SK-N-SH treated with all-trans-retinoic acid at 6 μM for 48 hours (cell line): ENCODE measurements around the gene AVPI1.
"Not testable (repeated sequence)": the region's sequence is repeated elsewhere in the genome, so short reads cannot be mapped to it uniquely, and the experiment has no call there.

Source experiments
- ATAC-seq: fragments of 200-7000 bp; cut with Tn5 transposase; 3 replicates; pipeline ENCODE4 v1.9.1; 2020; ENCODE audit warnings: mild to moderate bottlenecking, moderate library complexity
- ARNTL ChIP-seq: fragments of 450-650 bp; formaldehyde crosslinking; IDR thresholded peaks from 2 replicates; pipeline ENCODE4 v1.5.0; 2020; ENCODE audit warnings: low read depth, mild to moderate bottlenecking, moderate library complexity, borderline replicate concordance
- BACH2 ChIP-seq: fragments of 250-450 bp; sonication (Bioruptor Pico); IDR thresholded peaks from 2 replicates; pipeline ENCODE4 v1.9.0; 2021; ENCODE audit warnings: mild to moderate bottlenecking, borderline replicate concordance
- ESRRG ChIP-seq: fragments of 250-450 bp; sonication (Bioruptor Pico); IDR thresholded peaks from 2 replicates; pipeline ENCODE4 v1.6.1; 2021; ENCODE audit warnings: mild to moderate bottlenecking
- GLIS3 ChIP-seq: fragments of 250-450 bp; sonication (Bioruptor Pico); IDR thresholded peaks from 2 replicates; pipeline ENCODE4 v1.5.0; 2020; ENCODE audit warnings: mild to moderate bottlenecking, moderate library complexity
- ISL1 ChIP-seq: fragments of 250-450 bp; sonication (Bioruptor Pico); IDR thresholded peaks from 2 replicates; pipeline ENCODE4 v2.1.2; 2022; ENCODE audit warnings: mild to moderate bottlenecking, moderate library complexity
- OSR1 ChIP-seq: fragments of 250-450 bp; sonication (Bioruptor Pico); IDR thresholded peaks from 2 replicates; pipeline ENCODE4 v1.8.0; 2022; ENCODE audit warnings: moderate library complexity, mild to moderate bottlenecking, inconsistent platforms
- PATZ1 ChIP-seq: fragments of 250-450 bp; sonication (Bioruptor Pico); IDR thresholded peaks from 2 replicates; pipeline ENCODE4 v1.8.0; 2020; ENCODE audit warnings: mild to moderate bottlenecking, moderate library complexity, borderline replicate concordance
- PPARA ChIP-seq: fragments of 250-450 bp; sonication (Bioruptor Pico); IDR thresholded peaks from 2 replicates; pipeline ENCODE4 v1.5.0; 2020; ENCODE audit warnings: mild to moderate bottlenecking, borderline replicate concordance
- SNAI2 ChIP-seq: fragments of 250-450 bp; sonication (Bioruptor Pico); IDR thresholded peaks from 2 replicates; pipeline ENCODE4 v1.5.0; 2020; ENCODE audit warnings: mild to moderate bottlenecking, moderate library complexity
- TCF4 ChIP-seq: fragments of 250-450 bp; sonication (Bioruptor Pico); IDR thresholded peaks from 2 replicates; pipeline ENCODE4 v1.8.0; 2021; ENCODE audit warnings: mild to moderate bottlenecking, moderate library complexity, borderline replicate concordance
- ZFP30 ChIP-seq: fragments of 450-650 bp; formaldehyde crosslinking; IDR thresholded peaks from 2 replicates; pipeline ENCODE4 v1.5.0; 2022; ENCODE audit warnings: mild to moderate bottlenecking, moderate library complexity
- ZNF565 ChIP-seq: fragments of 450-650 bp; formaldehyde crosslinking; conservative IDR thresholded peaks from 2 replicates; pipeline ENCODE4 v1.5.0; 2020; ENCODE audit warnings: low read depth, mild to moderate bottlenecking, moderate library complexity
- TF ChIP-seq, protein P1 (sequence below): fragments of 250-450 bp; sonication (Bioruptor Pico); IDR thresholded peaks from 2 replicates; pipeline ENCODE4 v1.5.1; 2020; ENCODE audit warnings: low read depth, mild to moderate bottlenecking, moderate library complexity
- TF ChIP-seq, protein P2 (sequence below): fragments of 250-450 bp; sonication (Bioruptor Pico); IDR thresholded peaks from 2 replicates; pipeline ENCODE4 v1.8.0; 2021; ENCODE audit warnings: low read depth, mild to moderate bottlenecking, moderate library complexity, borderline replicate concordance
- TF ChIP-seq, protein P3 (sequence below): fragments of 250-450 bp; sonication (Bioruptor Pico); IDR thresholded peaks from 2 replicates; pipeline ENCODE4 v1.5.0; 2020; ENCODE audit warnings: mild to moderate bottlenecking, moderate library complexity

Gene AVPI1

DNA sequence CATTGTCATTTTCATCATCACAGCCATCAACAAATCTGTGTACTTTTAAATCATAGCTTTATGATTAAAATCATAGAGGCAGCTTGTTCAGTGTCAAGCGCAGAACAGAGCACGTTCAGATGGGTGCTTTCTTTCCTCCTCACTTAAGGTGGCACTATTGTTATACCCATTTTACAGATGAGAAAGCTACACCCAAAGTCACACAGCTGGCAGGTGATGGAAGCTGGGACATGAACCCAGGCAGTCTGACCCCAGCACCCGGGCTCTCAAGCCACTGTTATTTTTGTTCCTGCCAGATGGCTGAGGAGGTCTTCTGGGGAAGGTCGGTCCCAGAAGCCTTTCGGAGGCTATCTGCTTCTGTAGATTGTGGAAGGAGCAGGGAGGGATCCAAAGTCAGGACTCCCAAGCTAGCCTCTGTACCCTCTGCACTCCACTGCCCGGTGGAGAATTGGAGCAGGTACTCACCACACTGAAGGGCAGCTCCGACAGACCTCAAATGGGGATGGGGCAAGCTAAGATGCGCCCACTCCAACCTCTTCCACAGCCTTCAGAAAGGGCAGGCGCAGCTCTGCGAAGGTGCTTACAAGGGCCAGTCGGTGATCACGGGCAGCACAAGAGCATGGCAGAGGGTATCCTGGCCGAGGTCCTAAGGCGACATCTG is 610 bp downstream of the AVPI1 start (continued):
- TF ChIP-seq, protein P1, sequence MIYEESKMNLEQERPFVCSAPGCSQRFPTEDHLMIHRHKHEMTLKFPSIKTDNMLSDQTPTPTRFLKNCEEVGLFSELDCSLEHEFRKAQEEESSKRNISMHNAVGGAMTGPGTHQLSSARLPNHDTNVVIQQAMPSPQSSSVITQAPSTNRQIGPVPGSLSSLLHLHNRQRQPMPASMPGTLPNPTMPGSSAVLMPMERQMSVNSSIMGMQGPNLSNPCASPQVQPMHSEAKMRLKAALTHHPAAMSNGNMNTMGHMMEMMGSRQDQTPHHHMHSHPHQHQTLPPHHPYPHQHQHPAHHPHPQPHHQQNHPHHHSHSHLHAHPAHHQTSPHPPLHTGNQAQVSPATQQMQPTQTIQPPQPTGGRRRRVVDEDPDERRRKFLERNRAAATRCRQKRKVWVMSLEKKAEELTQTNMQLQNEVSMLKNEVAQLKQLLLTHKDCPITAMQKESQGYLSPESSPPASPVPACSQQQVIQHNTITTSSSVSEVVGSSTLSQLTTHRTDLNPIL (CRISPR knock-in tag) = no peak
- TF ChIP-seq ISL1 (CRISPR knock-in tag) = no peak
- TF ChIP-seq, all 23 proteins: peak for 0

DNA sequence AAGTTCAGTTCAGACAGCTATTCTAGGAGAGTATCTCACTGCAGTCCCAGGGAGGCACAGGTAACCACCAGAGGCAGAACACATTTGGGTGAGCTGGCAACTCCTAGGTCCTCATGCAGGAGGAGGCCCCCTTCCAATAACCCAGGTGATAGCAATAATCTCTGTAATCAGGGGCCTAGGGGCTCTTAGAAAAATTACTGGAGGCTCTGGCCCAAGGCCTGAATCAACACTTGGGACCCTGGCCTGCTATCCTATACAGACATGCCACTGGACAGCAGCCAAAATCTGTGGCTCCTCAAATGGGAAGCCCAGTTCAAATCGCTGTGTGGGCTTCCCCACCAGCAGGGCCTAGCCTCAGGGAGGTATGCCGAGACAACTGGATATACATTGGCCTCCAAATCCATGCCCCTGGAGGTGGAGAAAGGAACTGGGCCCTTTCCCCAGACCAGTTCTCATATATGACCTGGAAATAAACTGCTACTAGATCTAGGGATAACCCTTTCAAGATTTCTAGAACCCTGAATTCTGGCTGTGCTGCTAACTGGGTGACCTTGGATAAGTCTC is 1.6 kb downstream of the AVPI1 start:
- TF ChIP-seq, protein P2, sequence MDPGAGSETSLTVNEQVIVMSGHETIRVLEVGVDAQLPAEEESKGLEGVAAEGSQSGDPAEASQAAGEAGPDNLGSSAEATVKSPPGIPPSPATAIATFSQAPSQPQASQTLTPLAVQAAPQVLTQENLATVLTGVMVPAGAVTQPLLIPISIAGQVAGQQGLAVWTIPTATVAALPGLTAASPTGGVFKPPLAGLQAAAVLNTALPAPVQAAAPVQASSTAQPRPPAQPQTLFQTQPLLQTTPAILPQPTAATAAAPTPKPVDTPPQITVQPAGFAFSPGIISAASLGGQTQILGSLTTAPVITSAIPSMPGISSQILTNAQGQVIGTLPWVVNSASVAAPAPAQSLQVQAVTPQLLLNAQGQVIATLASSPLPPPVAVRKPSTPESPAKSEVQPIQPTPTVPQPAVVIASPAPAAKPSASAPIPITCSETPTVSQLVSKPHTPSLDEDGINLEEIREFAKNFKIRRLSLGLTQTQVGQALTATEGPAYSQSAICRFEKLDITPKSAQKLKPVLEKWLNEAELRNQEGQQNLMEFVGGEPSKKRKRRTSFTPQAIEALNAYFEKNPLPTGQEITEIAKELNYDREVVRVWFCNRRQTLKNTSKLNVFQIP (CRISPR knock-in tag) = no peak
- TF ChIP-seq ARNTL = no peak
- TF ChIP-seq PPARA (CRISPR knock-in tag) = no peak
- TF ChIP-seq BACH2 (CRISPR knock-in tag) = no peak
- TF ChIP-seq ZFP30 = no peak
- no peak for ATAC-seq

- TF ChIP-seq ISL1 (CRISPR knock-in tag) (no peak), SNAI2 (CRISPR knock-in tag) (no peak), TCF4 (CRISPR knock-in tag) (no peak), ARNTL (no peak), OSR1 (no peak), ESRRG (CRISPR knock-in tag) (no peak), ZFP30 (no peak), PATZ1 (CRISPR knock-in tag) (no peak)
- TF ChIP-seq, protein P2 (CRISPR knock-in tag) = no peak
Measured at GRCh38 chr10:97684866-97685394, 2.1 kb downstream of the AVPI1 start.

DNA sequence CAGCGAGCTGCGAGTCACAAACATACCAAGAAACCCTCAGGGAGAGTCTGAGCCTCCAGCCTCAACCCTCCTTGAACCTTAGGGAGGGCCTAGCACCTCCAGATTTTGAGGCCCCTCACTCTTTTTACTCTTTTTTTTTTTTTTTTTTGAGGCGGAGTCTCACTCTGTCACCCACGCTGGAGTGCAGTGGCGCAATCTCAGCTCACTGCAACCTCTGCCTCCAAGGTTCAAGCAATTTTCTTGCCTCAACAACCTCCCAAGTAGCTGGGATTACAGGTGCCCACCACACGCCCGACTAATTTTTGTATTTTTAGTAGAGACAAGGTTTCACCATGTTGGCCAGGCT is 2.7 kb downstream of the AVPI1 start:
- not testable (repeated sequence) for ATAC-seq

More at GRCh38 chr10:97684866-97685394, 2.1 kb downstream of the AVPI1 start:
- no peak for ATAC-seq

- TF ChIP-seq GLIS3 (CRISPR knock-in tag) (no peak), ZNF565 (CRISPR knock-in tag) (no peak), PATZ1 (CRISPR knock-in tag) (no peak), OSR1 (no peak), ESRRG (CRISPR knock-in tag) (no peak), ARNTL (no peak), TCF4 (CRISPR knock-in tag) (no peak)
- TF ChIP-seq, protein P2 (CRISPR knock-in tag) = no peak
- TF ChIP-seq, protein P3, sequence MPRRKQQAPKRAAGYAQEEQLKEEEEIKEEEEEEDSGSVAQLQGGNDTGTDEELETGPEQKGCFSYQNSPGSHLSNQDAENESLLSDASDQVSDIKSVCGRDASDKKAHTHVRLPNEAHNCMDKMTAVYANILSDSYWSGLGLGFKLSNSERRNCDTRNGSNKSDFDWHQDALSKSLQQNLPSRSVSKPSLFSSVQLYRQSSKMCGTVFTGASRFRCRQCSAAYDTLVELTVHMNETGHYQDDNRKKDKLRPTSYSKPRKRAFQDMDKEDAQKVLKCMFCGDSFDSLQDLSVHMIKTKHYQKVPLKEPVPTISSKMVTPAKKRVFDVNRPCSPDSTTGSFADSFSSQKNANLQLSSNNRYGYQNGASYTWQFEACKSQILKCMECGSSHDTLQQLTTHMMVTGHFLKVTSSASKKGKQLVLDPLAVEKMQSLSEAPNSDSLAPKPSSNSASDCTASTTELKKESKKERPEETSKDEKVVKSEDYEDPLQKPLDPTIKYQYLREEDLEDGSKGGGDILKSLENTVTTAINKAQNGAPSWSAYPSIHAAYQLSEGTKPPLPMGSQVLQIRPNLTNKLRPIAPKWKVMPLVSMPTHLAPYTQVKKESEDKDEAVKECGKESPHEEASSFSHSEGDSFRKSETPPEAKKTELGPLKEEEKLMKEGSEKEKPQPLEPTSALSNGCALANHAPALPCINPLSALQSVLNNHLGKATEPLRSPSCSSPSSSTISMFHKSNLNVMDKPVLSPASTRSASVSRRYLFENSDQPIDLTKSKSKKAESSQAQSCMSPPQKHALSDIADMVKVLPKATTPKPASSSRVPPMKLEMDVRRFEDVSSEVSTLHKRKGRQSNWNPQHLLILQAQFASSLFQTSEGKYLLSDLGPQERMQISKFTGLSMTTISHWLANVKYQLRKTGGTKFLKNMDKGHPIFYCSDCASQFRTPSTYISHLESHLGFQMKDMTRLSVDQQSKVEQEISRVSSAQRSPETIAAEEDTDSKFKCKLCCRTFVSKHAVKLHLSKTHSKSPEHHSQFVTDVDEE (CRISPR knock-in tag) = no peak
- peak; percentile 6; the same call in 2 of the 3 replicates for ATAC-seq
Measured at GRCh38 chr10:97683556-97684367, 3.3 kb downstream of the AVPI1 start.
